ENCODE measurements around the gene SUPT7L.
"Not testable (repeated sequence)": the region's sequence is repeated elsewhere in the genome, so short reads cannot be mapped to it uniquely, and the experiment has no call there.

SUPT7L gene

GRCh38 chr2:27663285-27664153 is at the start of gene SUPT7L, which contains the start of gene SLC4A1AP:
TSS of gene SUPT7L (minus strand) at chr2:27663614. CDS start at chr2:27662192, 1,422 bp downstream.
TSS of gene SLC4A1AP (plus strand) at chr2:27663889. CDS start at chr2:27663915, 26 bp downstream.
- peak; percentile 76 for DNase-seq

GRCh38 chr2:27713201-27713600 is 49.8 kb upstream of the SUPT7L start:
- no peak for DNase-seq

- no peak for DNase-seq
Observed at GRCh38 chr2:27712522-27712921, 49.1 kb upstream of the SUPT7L start.

GRCh38 chr2:27711804-27712203 is 48.4 kb upstream of the SUPT7L start:
- no peak for DNase-seq

- DNase-seq: no peak
Observed at GRCh38 chr2:27710640-27711430, 47.4 kb upstream of the SUPT7L start.

- no peak for DNase-seq
Observed at GRCh38 chr2:27709960-27710575, 46.7 kb upstream of the SUPT7L start.

- DNase-seq: no peak
Observed at GRCh38 chr2:27709326-27709725, 45.9 kb upstream of the SUPT7L start.

- no peak for DNase-seq
Observed at GRCh38 chr2:27708666-27709065, 45.3 kb upstream of the SUPT7L start.

- no peak for DNase-seq
Observed at GRCh38 chr2:27708257-27708654, 44.8 kb upstream of the SUPT7L start.

- no peak for DNase-seq
Observed at GRCh38 chr2:27707462-27708256, 44.2 kb upstream of the SUPT7L start.

- DNase-seq: no peak
Observed at GRCh38 chr2:27705851-27706622, 42.6 kb upstream of the SUPT7L start.

- DNase-seq: no peak
Observed at GRCh38 chr2:27704342-27704876, 41.0 kb upstream of the SUPT7L start.

GRCh38 chr2:27703638-27704341 is 40.4 kb upstream of the SUPT7L start:
- DNase-seq: peak; percentile 89

- no peak for DNase-seq
Observed at GRCh38 chr2:27702302-27702701, 38.9 kb upstream of the SUPT7L start.

- no peak for DNase-seq
Observed at GRCh38 chr2:27701676-27702075, 38.3 kb upstream of the SUPT7L start.

GRCh38 chr2:27697660-27698059 is 34.2 kb upstream of the SUPT7L start:
- DNase-seq: no peak

- no peak for DNase-seq
Observed at GRCh38 chr2:27690052-27690451, 26.6 kb upstream of the SUPT7L start.

- no peak for DNase-seq
Observed at GRCh38 chr2:27689424-27689823, 26.0 kb upstream of the SUPT7L start.

- DNase-seq: no peak
Observed at GRCh38 chr2:27687232-27687631, 23.8 kb upstream of the SUPT7L start.

- DNase-seq: no peak
Observed at GRCh38 chr2:27685577-27685976, 22.2 kb upstream of the SUPT7L start.

GRCh38 chr2:27685006-27685405 is 21.6 kb upstream of the SUPT7L start:
- DNase-seq: not testable (repeated sequence)
